NCI-H146 treated with DMSO at 0.1 percent for 48 hours (cell line): ENCODE results near the gene SEMA3B.
A peak's percentile ranks its signal among the peaks of the same experiment; 100 is the strongest.
"Not testable (repeated sequence)": the region's sequence is repeated elsewhere in the genome, so short reads cannot be mapped to it uniquely, and the experiment has no call there.

Experiments used
- DNase-seq: peaks from one replicate; lab custom pipeline; 2025; ENCODE audit not compliant: unreplicated experiment; lab: John Stamatoyannopoulos, UW

The SEMA3B gene

DNA sequence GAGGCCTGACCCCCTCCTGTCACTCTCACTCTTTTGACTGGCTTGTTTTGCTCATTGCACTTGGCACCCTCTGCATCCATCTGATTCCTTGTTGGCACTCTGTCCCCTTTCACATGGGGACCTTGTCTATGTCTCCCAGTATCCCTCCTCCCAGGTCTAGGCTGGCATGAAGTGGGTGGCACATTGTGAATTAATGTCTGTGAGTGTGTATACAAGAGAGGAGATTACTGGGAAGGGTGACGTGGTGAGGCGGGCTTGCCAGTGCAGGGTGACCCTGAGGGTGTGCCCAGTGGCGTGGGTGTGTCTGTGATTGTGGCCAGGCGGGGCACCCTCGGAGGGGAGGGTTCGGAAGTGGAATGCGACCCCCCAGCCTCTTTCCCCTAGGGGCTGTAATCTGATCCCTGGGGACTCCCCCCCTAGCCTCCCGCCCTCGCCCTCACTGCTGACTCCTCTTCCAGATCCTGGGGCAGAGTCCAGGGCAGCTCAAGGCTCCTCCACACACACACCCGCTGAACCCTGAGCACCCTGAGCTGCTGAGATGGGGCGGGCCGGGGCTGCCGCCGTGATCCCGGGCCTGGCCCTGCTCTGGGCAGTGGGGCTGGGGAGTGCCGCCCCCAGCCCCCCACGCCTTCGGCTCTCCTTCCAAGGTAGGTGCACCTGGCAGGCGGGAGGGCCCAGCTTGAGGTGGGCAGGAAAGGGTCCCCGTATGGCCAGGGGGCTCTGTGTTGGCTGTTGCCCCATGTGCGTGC, at the start of gene SEMA3B:
SEMA3B (plus strand) TSS at position 445 of the 749 bp plus-strand sequence; CDS start at position 539, 94 bp downstream.
- DNase-seq = no peak

DNA sequence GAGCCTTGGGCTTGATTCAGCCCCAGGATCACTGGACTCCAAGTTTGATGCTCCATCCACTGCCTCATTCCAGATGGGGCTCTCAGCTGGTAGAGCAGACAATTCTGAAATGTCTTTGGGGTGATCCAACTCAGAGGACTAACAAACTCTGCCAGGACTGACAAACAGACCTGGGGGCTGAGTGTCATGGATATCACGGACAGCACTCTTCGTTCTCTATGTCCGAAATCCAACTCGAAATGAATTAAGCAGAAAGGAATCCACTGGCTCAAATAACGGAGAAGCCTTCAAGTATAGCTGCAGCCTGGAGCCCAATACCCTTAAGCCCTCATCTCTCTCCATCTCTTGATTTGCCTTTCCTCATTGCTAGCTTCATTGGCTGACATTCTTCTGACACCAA, 49.7 kb upstream of the SEMA3B start:
- DNase-seq = no peak

DNA sequence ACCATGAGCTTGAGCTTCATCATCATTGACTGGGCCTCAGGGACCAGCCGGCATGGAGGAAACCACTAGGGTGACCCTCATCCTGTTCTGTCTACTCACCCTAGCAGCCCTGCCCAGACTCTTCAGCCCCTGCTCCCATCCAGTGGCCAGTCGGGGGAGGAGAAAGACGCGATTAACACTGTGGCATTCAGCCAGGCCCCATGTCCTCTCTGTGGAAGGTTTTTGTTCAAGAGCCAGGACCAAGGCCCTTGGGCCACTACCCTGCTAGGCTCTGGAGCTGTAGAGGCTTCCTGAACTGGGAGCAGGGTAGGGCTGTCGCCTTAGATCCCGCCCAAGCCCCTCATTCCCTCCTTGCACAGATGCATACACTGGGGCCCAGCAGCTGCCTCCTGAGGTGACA, 48.8 kb upstream of the SEMA3B start:
- DNase-seq = no peak

DNA sequence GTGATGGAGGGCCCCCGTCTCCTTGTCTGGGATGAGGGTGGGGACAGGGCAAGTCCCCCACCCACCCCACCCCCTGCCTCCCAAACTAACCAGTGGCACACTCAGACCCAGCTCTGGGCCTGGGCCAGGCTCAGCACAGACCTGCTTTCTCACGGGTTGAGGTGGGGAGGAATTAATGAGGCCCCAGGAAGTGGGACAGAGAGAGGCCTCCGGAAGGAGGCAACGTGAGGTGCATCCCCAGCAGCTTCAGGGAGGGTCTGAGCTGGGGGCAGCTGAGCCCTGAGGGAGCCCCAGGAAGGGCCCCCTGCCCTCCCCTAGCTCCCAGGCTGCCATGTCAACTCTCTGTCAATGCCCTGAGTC, 47.9 kb upstream of the SEMA3B start:
- no peak for DNase-seq

DNA sequence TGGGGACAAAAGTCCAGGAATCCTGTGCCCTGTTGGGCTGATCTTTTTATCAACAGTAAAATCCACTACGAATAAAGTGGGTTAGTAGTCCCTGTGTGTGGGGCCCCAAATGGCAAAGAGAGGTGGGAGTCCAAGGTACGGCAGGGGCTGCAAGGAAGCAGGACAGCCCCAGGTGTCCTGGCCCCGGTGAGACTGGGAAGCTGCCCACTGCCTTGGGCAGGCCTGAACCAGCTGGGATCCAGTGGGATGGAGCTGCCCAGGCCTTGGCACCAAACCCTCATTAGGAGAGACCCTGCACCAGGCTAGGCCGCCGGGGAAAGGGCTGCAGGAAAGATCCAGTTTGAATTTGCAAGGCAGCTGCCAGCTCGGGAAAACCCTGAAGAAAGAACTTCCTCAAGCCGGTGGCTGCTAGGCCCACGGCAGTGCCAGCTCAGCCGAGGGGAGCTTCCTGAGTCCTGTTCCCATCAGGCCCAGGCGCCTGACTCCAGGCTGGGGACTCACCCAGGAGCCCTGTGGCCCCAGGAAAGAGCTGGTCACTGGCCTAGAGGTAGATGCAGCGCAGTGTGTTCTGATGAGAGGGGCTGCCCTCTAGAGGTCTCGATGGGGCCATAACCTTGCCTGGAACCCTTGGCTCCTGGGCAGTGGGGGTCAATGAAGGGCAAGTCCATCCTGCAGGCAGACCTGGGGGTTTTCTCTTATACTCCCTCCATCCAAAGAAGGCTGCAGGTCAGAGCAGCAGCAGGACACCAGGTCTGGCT, 47.4 kb upstream of the SEMA3B start:
- DNase-seq = no peak

DNA sequence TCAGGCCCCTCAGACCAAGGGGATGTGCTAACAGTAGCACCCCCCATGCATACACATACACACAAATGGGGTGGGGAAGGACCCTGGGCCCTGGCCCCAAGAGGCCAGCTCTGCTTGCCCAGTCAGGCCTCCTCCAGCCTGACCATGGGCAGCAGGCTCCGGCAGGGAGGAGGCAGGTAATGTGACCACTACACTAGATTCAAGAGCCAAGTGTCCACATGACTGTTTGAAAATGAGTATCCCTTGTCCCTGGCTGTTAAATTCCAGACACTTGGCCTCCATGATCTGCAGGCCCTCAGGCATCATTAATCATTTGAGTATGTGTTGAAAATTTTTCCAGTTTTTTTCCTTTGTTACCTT, 46.8 kb upstream of the SEMA3B start:
- no peak for DNase-seq

DNA sequence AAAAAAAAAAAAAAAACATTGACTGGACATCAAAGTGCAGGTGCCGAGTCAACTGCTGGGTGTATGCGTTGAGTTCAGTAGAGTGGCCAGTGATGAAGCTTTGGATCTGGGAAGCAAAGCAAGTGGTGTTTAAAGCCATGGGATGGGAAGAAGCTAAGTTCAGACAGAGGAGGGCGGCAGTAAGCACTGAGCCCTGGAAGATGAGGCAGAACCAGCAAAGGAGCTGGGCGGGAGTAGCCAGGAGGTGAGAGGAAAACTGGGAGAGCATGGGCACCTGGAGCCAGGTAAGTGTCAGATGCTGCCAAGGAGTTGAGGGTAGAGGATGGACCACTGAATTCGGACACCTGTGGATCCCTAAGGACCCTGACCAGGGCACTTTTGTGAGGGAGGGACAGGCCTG, 44.3 kb upstream of the SEMA3B start:
- DNase-seq = no peak

DNA sequence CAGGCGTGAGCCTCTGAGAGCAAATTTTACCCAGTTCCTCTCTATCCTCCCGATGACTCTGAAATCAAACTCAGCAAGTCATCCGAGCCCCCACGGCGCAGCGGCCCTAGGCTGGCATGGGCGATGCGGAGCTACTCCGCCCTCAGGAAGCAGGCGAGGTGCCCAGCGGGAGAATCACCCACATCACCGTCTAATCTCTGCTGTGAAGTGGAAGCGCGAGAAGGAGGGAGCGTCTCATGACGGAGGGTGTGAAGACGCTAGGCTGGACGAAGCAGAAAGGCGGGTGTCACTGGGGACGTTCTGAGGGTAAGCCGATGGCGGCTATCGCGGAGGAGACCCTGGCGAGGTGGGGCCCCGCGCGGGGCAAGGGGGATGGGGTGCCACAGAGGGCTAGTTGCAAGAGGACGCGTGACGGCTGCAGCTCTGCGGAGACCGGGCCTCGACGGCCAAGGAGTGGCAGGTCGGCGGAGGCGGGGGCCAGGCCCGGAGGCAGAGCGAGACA, 42.0 kb upstream of the SEMA3B start:
- DNase-seq = peak; percentile 43

DNA sequence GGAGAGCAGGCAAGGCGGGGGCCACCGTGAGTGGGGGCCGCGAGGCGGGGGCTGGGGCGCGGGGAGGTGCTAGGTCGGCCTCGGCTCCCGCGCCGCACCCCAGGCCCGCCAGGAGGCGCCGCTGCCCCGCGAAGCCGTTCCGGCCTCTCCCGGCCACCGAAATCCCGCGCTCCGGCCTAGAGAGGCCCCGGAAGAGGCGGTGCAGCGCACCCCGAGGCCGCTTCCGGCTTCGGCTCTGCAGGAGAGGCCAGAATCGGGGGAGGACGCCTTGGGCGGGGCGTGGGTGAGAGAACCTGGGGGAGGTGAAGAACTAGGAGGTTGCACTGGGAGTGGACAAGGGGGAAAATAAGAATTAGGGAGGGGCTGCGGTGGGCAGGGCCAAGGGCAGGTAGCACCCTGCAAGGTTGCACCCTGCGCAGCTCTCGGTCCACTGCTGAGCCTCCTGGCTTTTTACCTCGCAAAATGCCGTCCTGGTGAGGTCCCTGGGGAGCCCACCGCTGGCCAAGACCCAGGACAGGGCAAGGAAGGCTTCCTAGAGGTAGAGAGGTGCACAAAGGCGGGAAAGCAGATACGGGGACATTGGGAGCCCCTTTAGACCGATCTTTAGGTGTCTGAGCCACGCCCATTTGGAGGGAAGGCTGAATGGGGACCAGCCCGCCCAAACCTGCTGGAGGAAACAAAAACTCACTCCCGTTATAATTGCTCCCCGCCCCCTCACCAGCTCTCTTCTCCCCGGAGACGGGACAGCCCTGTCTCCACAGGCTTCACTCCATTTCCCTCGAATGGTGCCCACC, 41.4 kb upstream of the SEMA3B start:
- DNase-seq = peak; percentile 84

DNA sequence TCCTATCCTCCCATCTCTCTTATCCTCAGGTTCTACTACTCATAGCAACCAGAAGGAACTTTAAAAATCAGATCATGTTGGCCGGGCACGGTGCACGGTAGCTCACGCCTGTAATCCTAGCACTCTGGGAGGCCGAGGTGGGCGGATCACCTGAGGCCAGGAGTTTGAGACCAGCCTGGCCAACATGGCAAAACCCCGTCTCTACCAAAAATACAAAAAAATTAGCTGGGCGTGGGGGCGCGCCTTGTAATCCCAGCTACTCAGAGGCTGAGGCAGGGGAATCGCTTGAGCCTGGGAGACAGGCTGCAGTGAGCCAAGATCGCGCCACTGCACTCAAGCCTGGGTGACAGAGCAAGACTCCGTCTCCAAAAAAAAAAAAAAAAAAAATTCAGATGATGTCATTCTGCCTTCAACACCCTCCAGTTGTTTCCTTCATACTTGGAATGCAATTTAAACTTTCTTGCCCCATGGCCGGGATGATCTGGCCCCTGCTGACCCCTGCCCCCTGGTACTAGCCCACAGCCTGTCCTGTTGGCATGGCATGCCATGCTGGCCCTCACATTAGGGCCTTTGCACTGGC, 40.7 kb upstream of the SEMA3B start:
- not testable (repeated sequence) for DNase-seq

DNA sequence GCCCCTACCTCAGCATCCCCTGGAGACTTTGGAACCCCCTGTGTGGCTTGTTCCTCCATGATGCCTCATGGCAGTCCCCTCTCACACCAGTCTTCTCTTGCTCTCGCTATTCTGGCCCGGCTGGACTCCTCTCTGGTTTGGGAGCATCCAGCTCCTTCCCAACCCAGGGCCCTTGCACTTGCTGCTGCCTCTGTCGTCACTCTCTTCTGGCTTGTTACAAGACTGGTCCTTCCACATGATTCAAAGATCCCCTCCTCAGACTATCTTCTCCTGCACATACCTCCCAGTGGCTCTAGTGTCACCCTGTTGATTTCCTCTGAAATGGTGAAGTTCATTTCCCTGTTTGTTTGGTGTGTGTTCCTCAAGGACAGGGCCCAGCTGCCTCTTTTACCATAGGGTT, 39.5 kb upstream of the SEMA3B start:
- no peak for DNase-seq

DNA sequence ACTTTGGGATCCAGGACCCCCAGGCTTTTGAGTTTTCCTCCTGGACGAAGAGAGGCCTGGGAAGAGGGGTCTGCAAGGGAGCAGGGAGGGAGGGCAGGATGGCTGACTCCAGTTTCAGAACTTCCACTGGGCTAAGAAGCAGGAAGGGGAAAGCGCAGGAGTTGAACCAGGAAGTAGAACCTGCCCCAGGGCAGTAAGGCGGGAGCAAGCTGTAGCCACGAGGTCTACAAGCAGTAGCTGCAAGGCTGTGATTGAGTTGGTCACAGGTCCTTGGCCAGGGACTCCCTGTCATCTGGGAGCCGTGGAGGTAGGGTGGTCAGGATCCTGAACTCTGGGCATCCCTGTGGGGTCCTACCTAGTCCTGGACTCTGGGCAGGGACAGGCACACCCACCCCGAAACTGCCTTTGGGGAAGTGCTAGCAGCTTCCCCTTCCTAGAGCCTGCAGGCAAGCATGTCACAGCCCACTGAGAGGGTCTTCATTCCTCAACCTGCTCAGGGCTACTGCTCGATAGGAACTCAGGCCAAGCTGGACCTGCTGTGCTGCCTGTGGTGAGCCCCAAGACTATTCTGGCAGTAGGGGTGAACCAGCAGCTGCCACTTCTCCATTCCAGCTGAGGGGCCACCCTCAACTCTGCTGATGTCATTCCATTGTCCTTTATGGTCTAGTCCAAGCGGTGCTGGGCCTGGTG, 38.7 kb upstream of the SEMA3B start:
- no peak for DNase-seq

DNA sequence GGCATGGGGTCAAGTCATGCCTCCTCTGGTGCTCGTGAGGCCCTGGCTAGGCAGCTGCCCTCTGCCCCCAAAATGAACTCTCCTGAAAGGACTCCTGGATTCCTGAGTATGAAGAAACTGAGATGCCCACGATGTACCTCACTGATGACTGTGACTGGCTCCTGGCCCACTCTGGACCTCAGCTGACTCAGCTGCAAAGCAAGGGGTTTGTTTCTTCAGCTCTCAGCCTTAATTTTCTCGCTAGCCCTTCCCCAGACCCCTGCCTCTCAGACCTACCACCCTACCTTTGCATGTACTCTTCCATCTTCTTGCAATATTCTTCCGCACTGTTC, 38.2 kb upstream of the SEMA3B start:
- DNase-seq = no peak

DNA sequence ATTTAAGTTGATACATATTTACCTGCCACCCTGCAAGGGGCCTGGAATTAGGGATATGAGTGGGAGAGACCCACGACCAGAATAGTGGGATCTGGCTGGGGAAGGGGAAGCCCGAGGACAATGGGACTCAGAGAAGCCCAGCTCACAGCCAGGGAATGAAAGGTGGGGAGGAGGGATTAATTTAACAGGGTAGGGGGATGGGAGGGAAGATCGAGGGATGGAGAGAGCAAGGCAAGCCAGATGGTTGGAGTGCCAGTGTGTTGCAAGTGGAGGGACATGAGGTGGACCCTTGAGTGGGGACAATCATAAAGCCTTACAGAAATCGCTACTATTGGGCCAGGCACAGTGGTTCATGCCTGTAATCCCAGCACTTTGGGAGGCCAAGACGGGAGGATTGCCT, 37.4 kb upstream of the SEMA3B start:
- DNase-seq = no peak

DNA sequence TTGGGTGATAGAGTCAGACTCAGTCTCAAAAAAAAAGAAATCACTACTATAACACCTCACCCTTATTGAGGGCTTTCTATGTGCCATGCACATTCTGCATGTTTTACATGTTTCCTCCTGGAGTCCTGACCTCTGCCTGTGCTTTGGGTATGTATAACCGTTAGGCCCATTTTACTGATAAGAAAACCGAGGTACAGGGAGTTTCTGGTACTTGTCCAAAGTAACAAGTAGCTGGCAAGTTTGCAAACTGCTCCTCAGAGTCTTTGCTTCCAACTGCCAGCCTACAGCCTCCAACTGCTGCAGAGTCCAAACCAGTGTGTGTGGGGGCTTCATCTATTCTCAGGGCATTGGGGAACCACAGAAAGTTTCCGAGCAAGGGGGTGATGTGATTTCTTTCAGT, 36.6 kb upstream of the SEMA3B start:
- no peak for DNase-seq

DNA sequence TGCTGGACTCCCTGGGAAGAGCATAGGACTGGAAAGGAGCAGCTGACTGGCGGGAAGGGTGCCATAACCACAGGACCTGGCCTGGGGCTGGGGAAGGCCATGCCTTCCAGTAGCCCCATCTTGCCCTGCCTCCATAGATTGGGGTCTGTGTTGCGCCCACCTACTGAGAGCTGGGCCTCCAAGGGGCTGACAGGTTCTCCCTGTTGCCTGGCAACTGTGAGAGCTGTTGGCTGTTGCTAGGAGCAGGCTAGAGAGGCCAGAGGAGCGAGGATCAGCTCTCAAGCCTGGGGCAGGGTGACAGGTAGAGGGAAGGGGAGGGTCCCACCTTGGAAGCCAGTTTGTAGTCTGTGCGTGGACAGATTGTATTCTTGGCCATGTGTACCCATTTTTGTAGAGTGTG, 35.8 kb upstream of the SEMA3B start:
- DNase-seq = no peak

DNA sequence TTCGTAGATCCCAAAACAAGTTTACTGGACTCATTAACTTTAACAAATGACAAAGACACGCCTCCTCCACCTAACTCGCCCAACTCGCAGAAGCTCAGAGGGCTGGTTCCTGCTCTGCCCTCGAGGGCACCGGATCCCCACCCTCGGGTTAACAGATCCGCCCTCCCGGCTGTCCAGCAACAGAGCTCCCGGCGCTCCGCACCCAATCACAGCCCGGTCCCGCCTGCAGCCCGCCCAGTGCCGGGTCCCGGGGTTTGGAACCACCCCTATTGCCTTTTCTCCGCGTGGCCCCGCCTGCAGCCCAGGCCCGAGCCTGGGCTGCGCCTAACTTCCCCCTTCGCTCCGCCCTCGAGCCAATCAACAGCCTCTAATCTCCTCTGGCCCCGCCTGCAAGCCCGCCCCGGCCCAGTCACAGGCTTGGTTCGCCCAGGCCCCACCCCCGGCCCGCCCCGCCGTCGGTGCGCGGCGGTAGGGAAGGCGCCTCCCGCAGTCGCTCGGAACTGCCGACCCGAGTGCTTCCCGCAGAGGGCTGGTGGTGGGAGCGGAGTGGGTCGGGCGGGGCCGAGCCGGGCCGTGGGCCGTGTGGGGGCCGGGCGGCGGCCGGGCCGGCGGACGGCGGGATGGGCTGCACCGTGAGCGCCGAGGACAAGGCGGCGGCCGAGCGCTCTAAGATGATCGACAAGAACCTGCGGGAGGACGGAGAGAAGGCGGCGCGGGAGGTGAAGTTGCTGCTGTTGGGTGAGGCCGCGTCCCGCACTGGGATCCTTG, 33.0 kb upstream of the SEMA3B start, which contains the start of gene GNAI2:
GNAI2 (plus strand) TSS at position 489 of the 768 bp plus-strand sequence; CDS start at position 621, 132 bp downstream.
- DNase-seq = peak; percentile 90

DNA sequence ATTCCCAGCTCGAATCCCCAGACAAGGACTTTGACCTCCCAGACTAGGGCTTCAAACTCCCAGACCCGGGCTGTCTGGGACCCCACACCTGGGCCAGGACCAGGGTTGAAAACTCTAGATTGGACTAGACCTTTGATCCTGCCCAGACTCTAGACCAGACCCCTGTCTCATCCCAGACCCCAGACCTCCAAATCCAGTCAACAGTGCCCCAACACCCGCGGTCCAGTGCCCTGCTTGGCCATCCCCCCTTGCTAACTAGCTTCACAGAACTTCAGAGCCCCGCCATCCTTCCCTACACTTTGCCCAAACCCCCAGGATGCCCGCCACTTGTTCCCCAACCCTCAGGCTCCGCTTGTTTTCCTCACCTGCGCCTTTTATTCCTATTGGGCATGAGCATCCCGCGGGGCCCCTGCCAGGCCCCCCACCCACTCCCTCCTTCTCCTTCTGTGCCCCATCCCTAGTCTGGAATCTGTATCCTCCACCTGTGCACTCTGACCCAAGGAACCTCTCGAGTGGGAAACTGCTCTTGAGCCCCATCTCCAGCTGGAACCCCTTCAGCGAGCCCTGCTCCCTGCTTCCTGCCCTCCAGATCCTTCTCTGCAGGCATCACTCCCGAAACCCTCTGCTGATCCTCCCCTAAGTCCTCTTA, 32.3 kb upstream of the SEMA3B start:
- no peak for DNase-seq

DNA sequence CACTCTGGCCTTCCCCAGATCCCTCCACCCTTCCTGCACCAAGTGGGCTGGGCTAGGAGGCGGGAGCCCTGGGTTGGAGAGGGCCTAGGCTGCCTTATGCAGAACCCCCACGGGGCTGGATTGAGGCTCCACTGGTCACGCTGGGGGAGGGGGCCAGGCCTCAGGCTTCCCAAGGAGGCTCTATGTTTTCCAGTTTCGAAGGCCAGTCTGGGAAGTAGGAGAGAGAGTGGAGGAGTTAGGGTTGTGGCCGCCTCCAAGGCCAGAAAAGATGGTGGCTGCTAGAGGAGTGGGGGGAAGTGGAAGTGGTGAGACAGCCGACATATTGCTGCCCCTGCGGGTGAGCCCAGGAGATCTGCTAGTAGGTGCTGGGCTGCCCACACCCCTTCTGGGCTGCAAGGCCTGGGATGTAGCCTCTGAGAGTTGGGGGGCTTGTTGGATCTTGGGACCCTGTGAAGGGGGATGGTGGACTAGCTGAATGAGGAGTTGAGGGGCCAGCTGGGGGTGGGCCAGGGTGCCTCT, 31.8 kb upstream of the SEMA3B start:
- DNase-seq = no peak
